Parathyroid adenoma (tissue), 2 donors: ENCODE measurements around the gene POLK.
"Not testable (repeated sequence)": the region's sequence is repeated elsewhere in the genome, so short reads cannot be mapped to it uniquely, and the experiment has no call there.

Experiments used
- H2AFZ ChIP-seq: fragments of 300-600 bp; sonication (generic); one replicate; pipeline ENCODE4 v1.7.0; 2017; ENCODE audit warnings: antibody characterized with exemption, mild to moderate bottlenecking
- H3K27ac ChIP-seq: fragments of 300-600 bp; sonication (generic); one replicate; pipeline ENCODE4 v1.7.0; 2017
- H3K27me3 ChIP-seq: fragments of 300-600 bp; sonication (generic); one replicate; pipeline ENCODE4 v1.7.0; 2017; ENCODE audit warnings: low read length; ENCODE audit not compliant: control insufficient read depth, insufficient read depth
- H3K36me3 ChIP-seq: fragments of 300-600 bp; sonication (generic); one replicate; pipeline ENCODE4 v1.7.0; 2017; ENCODE audit warnings: low read length; ENCODE audit not compliant: control insufficient read depth, insufficient read depth
- H3K4me1 ChIP-seq: fragments of 300-600 bp; sonication (generic); one replicate; pipeline ENCODE4 v1.7.0; 2017; ENCODE audit warnings: control low read depth
- H3K4me2 ChIP-seq: fragments of 300-600 bp; sonication (generic); one replicate; pipeline ENCODE4 v1.7.0; 2017; ENCODE audit warnings: low read length
- H3K4me3 ChIP-seq: fragments of 300-600 bp; sonication (generic); one replicate; pipeline ENCODE4 v1.7.0; 2017; ENCODE audit warnings: low read depth, low read length
- H3K79me2 ChIP-seq: fragments of 300-600 bp; sonication (generic); one replicate; pipeline ENCODE4 v1.7.0; 2017; ENCODE audit warnings: control low read depth
- H3K9ac ChIP-seq: fragments of 300-600 bp; sonication (generic); one replicate; pipeline ENCODE4 v1.7.0; 2017; ENCODE audit warnings: mild to moderate bottlenecking
- H3K9me3 ChIP-seq: fragments of 300-600 bp; sonication (generic); one replicate; pipeline ENCODE4 v1.7.0; 2017; ENCODE audit warnings: low read length; ENCODE audit not compliant: control insufficient read depth
- CTCF ChIP-seq: fragments of 300-600 bp; sonication (generic); IDR thresholded peaks from one replicate; pipeline ENCODE4 v1.7.0; 2017; ENCODE audit warnings: antibody characterized with exemption, mild to moderate bottlenecking
- donor health status: primary hyperparathyroidism.

The POLK gene

DNA sequence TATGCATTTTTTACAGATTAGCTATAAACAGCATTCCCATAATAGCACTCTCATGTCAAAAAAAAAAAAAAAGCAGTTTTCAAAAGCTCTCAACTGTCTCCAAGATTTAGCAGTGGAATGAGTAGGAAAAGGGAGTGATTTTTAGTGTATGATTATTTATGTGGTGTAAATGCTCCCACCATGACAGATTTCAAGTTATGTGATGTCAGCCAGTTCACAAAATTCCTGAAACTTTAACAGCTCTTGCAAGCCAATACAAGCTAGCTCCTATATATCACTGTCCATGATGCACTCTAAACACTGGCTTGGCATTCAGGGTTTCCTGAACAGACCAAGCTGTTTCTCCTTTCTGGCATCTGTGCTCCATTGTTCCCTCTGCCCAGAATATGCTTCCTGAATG is 91.7 kb downstream of the POLK start:
- Histone ChIP-seq H2AFZ (no peak overlapping the region), H3K79me2 (no peaks in the 10 kb centered on the region), H3K4me3 (no peak overlapping the region), H3K27ac (no peak overlapping the region), H3K4me1 (peaks cover 3% of the 10 kb centered on the region), H3K27me3 (no peaks in the 10 kb centered on the region), H3K36me3 (no peaks in the 10 kb centered on the region), H3K9me3 (no peaks in the 10 kb centered on the region), H3K9ac (no peak overlapping the region), H3K4me2 (no peak overlapping the region)
- TF ChIP-seq CTCF: no peak

DNA sequence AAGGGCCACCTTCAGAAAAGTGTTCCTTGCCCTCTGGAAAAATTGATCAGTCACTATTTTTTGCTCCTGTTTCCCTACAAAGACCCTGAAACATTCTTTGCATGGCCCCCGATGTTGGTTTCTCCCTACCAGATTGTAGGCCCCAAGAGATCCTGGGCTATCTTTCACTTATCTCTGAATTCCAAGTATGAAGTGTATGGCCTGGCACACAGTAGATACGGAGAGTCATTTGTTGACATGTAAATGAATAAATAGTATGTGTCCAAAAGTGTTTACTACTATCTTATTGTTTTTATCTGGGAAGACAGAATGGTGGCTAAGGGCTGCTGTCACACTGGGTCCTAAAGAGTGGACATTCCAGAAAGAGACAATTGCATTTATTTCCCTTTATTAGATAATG is 92.1 kb downstream of the POLK start:
- H3K9ac ChIP-seq: no peak overlapping the region
- H3K27ac ChIP-seq: no peak overlapping the region
- H3K4me3 ChIP-seq: no peak overlapping the region
- H3K9me3 ChIP-seq: no peaks in the 10 kb centered on the region
- peaks cover 3% of the 10 kb centered on the region for H3K4me1 ChIP-seq
- no peak overlapping the region for H3K4me2 ChIP-seq
- TF ChIP-seq CTCF: no peak
- no peaks in the 10 kb centered on the region for H3K79me2 ChIP-seq
- no peaks in the 10 kb centered on the region for H3K27me3 ChIP-seq
- H3K36me3 ChIP-seq: no peaks in the 10 kb centered on the region
- H2AFZ ChIP-seq: no peak overlapping the region

- H3K9me3 ChIP-seq, H3K27ac ChIP-seq, H3K36me3 ChIP-seq, H3K4me1 ChIP-seq, H3K9ac ChIP-seq, H3K4me3 ChIP-seq, H3K4me2 ChIP-seq, H3K79me2 ChIP-seq, H2AFZ ChIP-seq, H3K27me3 ChIP-seq: not testable (repeated sequence)
Measured at GRCh38 chr5:75607341-75607740, 95.7 kb downstream of the POLK start.

DNA sequence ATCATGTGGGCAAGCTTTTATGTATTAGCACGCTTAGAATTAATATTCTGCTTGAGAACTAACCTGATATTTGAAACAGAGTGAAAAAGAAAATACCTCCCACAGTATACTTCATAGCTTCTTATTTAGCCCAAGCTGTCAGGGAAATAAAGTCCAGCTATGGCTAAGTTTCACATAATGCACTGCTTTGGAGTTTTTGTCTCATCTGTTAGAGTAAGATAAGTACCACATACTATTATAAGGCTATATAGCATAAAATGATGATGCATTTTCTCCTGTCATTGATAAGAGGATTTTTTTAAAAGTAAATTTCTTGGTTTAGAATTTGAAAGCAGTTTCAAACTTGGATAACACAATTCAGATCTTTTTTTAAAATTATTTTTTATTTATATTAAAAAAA is 97.2 kb downstream of the POLK start:
- Histone ChIP-seq H3K4me2 (no peak overlapping the region), H3K27me3 (no peaks in the 10 kb centered on the region), H3K4me1 (peaks cover 1% of the 10 kb centered on the region), H3K27ac (no peak overlapping the region), H3K9ac (no peak overlapping the region), H3K9me3 (no peaks in the 10 kb centered on the region), H3K4me3 (no peak overlapping the region), H3K36me3 (no peaks in the 10 kb centered on the region), H3K79me2 (no peaks in the 10 kb centered on the region), H2AFZ (no peak overlapping the region)
- TF ChIP-seq CTCF: no peak

DNA sequence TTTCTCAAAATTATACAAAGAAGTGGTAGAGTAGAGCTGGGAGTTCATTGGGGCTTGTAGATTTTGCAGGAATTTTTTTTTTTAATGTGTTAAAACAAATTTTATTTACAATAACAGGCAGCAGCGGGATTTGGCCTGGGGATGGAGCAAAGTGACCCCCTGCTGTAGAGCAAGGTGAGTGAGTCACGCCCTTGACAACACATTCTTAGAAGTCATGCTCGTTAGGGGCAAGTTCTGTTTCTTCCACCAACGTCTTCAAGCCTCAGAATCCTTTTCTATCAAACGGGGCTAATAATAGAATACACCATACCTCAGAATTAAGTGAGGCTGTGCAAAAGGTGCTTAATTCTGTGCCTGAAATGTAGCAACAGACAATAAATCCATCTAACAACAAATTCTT is 98.5 kb downstream of the POLK start:
- H3K27ac ChIP-seq: no peak overlapping the region
- no peaks in the 10 kb centered on the region for H3K4me1 ChIP-seq
- no peak overlapping the region for H2AFZ ChIP-seq
- H3K9me3 ChIP-seq: no peaks in the 10 kb centered on the region
- H3K36me3 ChIP-seq: no peaks in the 10 kb centered on the region
- no peaks in the 10 kb centered on the region for H3K27me3 ChIP-seq
- no peak overlapping the region for H3K4me2 ChIP-seq
- H3K79me2 ChIP-seq: no peaks in the 10 kb centered on the region
- H3K4me3 ChIP-seq: no peak overlapping the region
- H3K9ac ChIP-seq: no peak overlapping the region
- no peak for TF ChIP-seq CTCF

- H3K4me3 ChIP-seq, H3K27me3 ChIP-seq, H3K79me2 ChIP-seq, H3K36me3 ChIP-seq, H3K4me1 ChIP-seq, H3K9ac ChIP-seq, H3K9me3 ChIP-seq, H3K4me2 ChIP-seq, H3K27ac ChIP-seq, H2AFZ ChIP-seq: not testable (repeated sequence)
Measured at GRCh38 chr5:75610859-75611310, 99.2 kb downstream of the POLK start.
